Mesendoderm (in vitro differentiated cells): ENCODE measurements around the gene FAM3D.
"Not testable (repeated sequence)": the region's sequence is repeated elsewhere in the genome, so short reads cannot be mapped to it uniquely, and the experiment has no call there.

ENCODE experiments used
- DNase-seq: peaks from one replicate; pipeline ENCODE4 v3.0.0; 2013
- H2AK5ac ChIP-seq: 2 replicates; pipeline ENCODE4 v1.6.1; 2013; ENCODE audit warnings: low read length, inconsistent platforms
- H2BK120ac ChIP-seq: 2 replicates; pipeline ENCODE4 v1.6.1; 2013; ENCODE audit warnings: low read depth, mild to moderate bottlenecking, low read length, moderate library complexity, mixed read lengths
- H2BK15ac ChIP-seq: replicated peaks from 2 replicates; pipeline ENCODE4 v1.6.1; 2013; ENCODE audit warnings: low read depth, mild to moderate bottlenecking, moderate library complexity
- H2BK5ac ChIP-seq: 2 replicates; pipeline ENCODE4 v1.6.1; 2013; ENCODE audit warnings: low read length, inconsistent platforms
- H3K18ac ChIP-seq: 2 replicates; pipeline ENCODE4 v1.6.1; 2013; ENCODE audit warnings: mild to moderate bottlenecking, low read length, mixed read lengths
- H3K23ac ChIP-seq: one replicate; pipeline ENCODE4 v1.6.1; 2013; ENCODE audit warnings: low read length
- H3K27ac ChIP-seq: 2 replicates; pipeline ENCODE4 v1.5.1; 2013; ENCODE audit warnings: low read depth, mild to moderate bottlenecking, inconsistent platforms, low read length, moderate library complexity
- H3K27me3 ChIP-seq: 2 replicates; pipeline ENCODE4 v1.6.1; 2013; ENCODE audit warnings: low read length, control low read depth, mild to moderate bottlenecking, inconsistent platforms; ENCODE audit not compliant: insufficient read depth, poor library complexity
- H3K36me3 ChIP-seq: 2 replicates; pipeline ENCODE4 v1.6.1; 2013; ENCODE audit warnings: low read length, inconsistent platforms; ENCODE audit not compliant: control insufficient read depth, insufficient read depth
- H3K4ac ChIP-seq: one replicate; pipeline ENCODE4 v1.6.1; 2013; ENCODE audit warnings: low read depth, mild to moderate bottlenecking, low read length, moderate library complexity
- H3K4me1 ChIP-seq: 2 replicates; pipeline ENCODE4 v1.6.1; 2013; ENCODE audit warnings: low read depth, low read length, inconsistent platforms; ENCODE audit not compliant: control insufficient read depth
- H3K4me2 ChIP-seq: 2 replicates; pipeline ENCODE4 v1.6.1; 2013; ENCODE audit warnings: low read length
- H3K4me3 ChIP-seq: 2 replicates; pipeline ENCODE4 v1.5.1; 2013; ENCODE audit warnings: mild to moderate bottlenecking, low read length
- H3K56ac ChIP-seq: one replicate; pipeline ENCODE4 v1.6.1; 2013; ENCODE audit warnings: low read length
- H3K79me1 ChIP-seq: 2 replicates; pipeline ENCODE4 v1.6.1; 2013; ENCODE audit warnings: low read length, inconsistent platforms
- H3K79me2 ChIP-seq: 2 replicates; pipeline ENCODE4 v1.6.1; 2013; ENCODE audit warnings: mild to moderate bottlenecking, low read length; ENCODE audit not compliant: control insufficient read depth, insufficient read depth
- H3K9ac ChIP-seq: 2 replicates; pipeline ENCODE4 v1.6.1; 2013; ENCODE audit warnings: low read length, inconsistent platforms
- H4K5ac ChIP-seq: one replicate; pipeline ENCODE4 v1.6.1; 2013; ENCODE audit warnings: low read length
- H4K8ac ChIP-seq: one replicate; pipeline ENCODE4 v1.6.1; 2013; ENCODE audit warnings: low read depth, mild to moderate bottlenecking, control low read depth, low read length, moderate library complexity
- WGBS: extraction: QIAGEN DNeasy Blood & Tissue Kit; methylation state at CpG from one replicate; pipeline ENCODE4 v1.1.7; 2013; ENCODE audit warnings: low lambda C conversion rate, missing lambda C conversion rate; ENCODE audit not compliant: insufficient coverage; ENCODE audit errors: extremely low coverage; 5-methylcytosine and 5-hydroxymethylcytosine counted together

FAM3D gene

DNA sequence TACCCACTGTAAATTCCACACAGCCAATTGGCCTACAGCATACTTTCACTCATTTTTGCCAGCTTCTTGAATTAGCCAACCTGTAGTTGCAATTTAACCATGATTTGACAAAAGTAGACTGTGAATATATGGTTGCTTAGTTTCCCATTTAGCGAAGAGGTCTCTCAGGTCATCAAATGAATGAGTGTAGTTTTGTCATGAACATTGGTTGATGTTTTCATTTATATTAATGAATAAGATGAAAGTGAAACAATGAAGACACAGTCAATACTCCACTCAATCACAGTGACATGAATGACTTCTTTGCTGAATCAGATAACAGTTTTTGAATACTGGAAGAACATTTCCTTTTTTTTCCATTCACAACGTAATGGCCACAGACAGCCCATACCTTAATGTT lies 15.3 kb upstream of the FAM3D start:
- Histone ChIP-seq H3K79me1 (no peaks in the 10 kb centered on the region), H2BK120ac (no peak overlapping the region), H3K36me3 (no peaks in the 10 kb centered on the region), H2BK15ac (no peak overlapping the region), H3K27ac (no peak overlapping the region), H2BK5ac (no peak overlapping the region), H3K56ac (no peak overlapping the region), H3K4me2 (no peak overlapping the region), H2AK5ac (no peak overlapping the region), H3K4me1 (no peaks in the 10 kb centered on the region), H3K18ac (no peak overlapping the region), H4K8ac (no peak overlapping the region), H3K79me2 (no peaks in the 10 kb centered on the region), H4K5ac (no peak overlapping the region), H3K4me3 (no peak overlapping the region), H3K9ac (no peak overlapping the region), H3K27me3 (no peaks in the 10 kb centered on the region), H3K4ac (no peak overlapping the region), H3K23ac (no peak overlapping the region)
- WGBS: no CpG with 5 or more reads among the region's 2 CpGs
- DNase-seq: no peak

DNA sequence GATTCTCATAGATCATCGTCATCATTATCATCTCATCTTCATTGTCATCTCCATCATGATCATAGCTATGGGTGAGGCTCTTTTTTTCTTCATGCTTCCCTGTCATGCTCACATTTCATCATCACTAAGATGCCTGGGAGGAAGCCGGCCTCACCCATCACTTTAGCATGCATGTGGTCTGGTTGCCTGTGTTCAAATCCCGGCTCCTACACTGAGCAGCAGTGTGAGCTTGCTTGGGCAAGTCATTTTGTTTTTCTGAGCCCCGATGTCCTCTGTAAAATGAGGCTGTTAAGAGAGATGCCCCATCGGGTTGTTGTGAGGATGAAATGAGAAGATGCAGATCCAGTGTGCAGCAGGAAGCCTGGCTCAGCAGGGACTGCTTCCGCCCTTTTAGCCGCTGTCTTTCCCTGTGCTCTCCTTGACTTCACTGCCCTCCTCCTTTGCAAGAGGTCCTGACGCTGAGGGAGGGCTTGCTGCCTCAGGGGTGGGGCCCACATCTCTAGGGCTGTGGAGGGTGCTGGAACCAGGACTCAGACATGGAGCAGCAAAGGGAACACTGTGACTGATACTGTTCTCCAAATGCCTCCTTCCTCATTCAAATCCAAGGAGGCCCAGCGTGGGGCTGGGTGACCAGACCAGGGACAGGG lies 14.4 kb upstream of the FAM3D start:
- no peak for DNase-seq
- H3K79me1 ChIP-seq: no peaks in the 10 kb centered on the region
- H3K56ac ChIP-seq: no peak overlapping the region
- H2BK120ac ChIP-seq: no peak overlapping the region
- H3K9ac ChIP-seq: no peak overlapping the region
- no peak overlapping the region for H4K5ac ChIP-seq
- no peak overlapping the region for H2BK5ac ChIP-seq
- H3K23ac ChIP-seq: no peak overlapping the region
- no peaks in the 10 kb centered on the region for H3K36me3 ChIP-seq
- no peak overlapping the region for H3K27ac ChIP-seq
- H3K18ac ChIP-seq: no peak overlapping the region
- no peaks in the 10 kb centered on the region for H3K4me1 ChIP-seq
- no peak overlapping the region for H4K8ac ChIP-seq
- H2BK15ac ChIP-seq: no peak overlapping the region
- H3K27me3 ChIP-seq: no peaks in the 10 kb centered on the region
- H3K79me2 ChIP-seq: no peaks in the 10 kb centered on the region
- no peak overlapping the region for H3K4ac ChIP-seq
- H2AK5ac ChIP-seq: no peak overlapping the region
- no peak overlapping the region for H3K4me2 ChIP-seq
- WGBS: no CpG with 5 or more reads among the region's 9 CpGs
- H3K4me3 ChIP-seq: no peak overlapping the region

- Histone ChIP-seq H3K4ac (no peak overlapping the region), H3K79me1 (no peaks in the 10 kb centered on the region), H2BK15ac (no peak overlapping the region), H3K9ac (no peak overlapping the region), H2BK5ac (no peak overlapping the region), H3K36me3 (no peaks in the 10 kb centered on the region), H4K5ac (no peak overlapping the region), H2AK5ac (no peak overlapping the region), H3K79me2 (no peaks in the 10 kb centered on the region), H4K8ac (no peak overlapping the region), H3K4me2 (no peak overlapping the region), H3K18ac (no peak overlapping the region), H3K56ac (no peak overlapping the region), H3K27me3 (no peaks in the 10 kb centered on the region), H3K27ac (no peak overlapping the region), H2BK120ac (no peak overlapping the region), H3K4me3 (no peak overlapping the region), H3K23ac (no peak overlapping the region), H3K4me1 (no peaks in the 10 kb centered on the region)
- no peak for DNase-seq
- no CpG with 5 or more reads among the region's 6 CpGs for WGBS
Observed at GRCh38 chr3:58679974-58680666, 13.5 kb upstream of the FAM3D start.

DNA sequence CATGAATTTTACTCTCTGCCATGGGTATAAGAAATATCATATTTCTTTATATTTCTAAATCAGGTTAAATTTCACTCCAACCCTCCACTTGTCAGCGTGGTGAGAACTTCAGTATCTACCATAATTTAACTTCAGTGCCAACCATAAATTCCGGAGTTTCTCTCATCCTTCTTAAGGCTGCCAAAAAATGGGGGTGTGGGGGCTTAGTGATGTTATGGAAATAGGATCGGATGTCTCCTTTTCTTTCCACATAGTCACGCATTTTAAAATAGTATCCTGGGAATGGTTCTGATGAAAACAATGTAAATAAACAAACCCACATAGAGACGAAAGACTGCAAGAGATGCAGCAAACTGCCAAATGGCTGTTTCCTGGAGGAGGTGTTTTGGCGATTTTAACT lies 12.9 kb upstream of the FAM3D start:
- no CpG with 5 or more reads among the region's 6 CpGs for WGBS

DNA sequence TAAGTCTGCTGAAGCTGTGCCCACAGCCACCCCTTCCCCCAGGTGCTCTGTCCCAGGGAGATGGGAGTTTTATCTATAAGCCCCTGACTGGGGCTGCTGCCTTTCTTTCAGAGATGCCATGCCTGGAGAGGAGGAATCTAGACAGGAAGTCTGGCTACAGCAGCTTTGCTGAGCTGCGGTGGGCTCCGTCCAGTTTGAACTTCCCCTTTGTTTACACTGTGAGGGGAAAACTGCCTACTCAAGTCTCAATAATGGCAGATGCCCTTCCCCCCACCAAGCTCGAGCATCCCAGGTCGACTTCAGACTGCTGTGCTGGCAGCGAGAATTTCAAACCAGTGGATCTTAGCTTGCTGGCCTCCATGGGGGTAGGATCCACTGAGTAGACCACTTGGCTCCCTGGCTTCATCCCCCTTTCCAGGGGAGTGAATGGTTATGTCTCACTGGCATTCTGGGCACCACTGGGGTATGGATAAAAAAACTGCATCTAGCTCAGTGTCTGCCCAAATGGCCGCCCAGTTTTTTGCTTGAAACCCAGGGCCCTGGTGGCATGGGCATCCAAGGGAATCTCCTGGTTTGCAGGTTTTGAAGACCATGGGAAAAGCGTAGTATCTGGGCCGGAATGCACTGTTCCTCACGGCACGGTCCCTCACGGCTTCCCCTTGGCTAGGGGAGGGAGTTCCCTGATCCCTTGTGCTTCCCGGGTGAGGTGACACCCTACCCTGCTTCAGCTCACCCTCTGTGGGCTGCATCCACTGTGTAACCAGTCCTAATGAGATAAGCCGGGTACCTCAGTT lies 11.8 kb upstream of the FAM3D start:
- H2BK15ac ChIP-seq, H3K9ac ChIP-seq, H3K4me3 ChIP-seq, H3K4me1 ChIP-seq, H4K8ac ChIP-seq, H3K4ac ChIP-seq, DNase-seq, H3K56ac ChIP-seq, H3K79me2 ChIP-seq, H2BK5ac ChIP-seq, H3K23ac ChIP-seq, H4K5ac ChIP-seq, H3K18ac ChIP-seq, H3K36me3 ChIP-seq, H2AK5ac ChIP-seq, H3K27ac ChIP-seq, H3K4me2 ChIP-seq, H3K27me3 ChIP-seq, H2BK120ac ChIP-seq, H3K79me1 ChIP-seq: not testable (repeated sequence)
- no CpG with 5 or more reads among the region's 13 CpGs for WGBS

More for the DNA sequence above, 12.9 kb upstream of the FAM3D start:
- Histone ChIP-seq H2AK5ac (no peak overlapping the region), H3K23ac (no peak overlapping the region), H3K4ac (no peak overlapping the region), H3K56ac (no peak overlapping the region), H4K8ac (no peak overlapping the region), H2BK5ac (no peak overlapping the region), H2BK120ac (no peak overlapping the region), H3K79me1 (no peaks in the 10 kb centered on the region), H3K4me2 (no peak overlapping the region), H3K4me1 (no peaks in the 10 kb centered on the region), H4K5ac (no peak overlapping the region), H3K27ac (no peak overlapping the region), H3K27me3 (no peaks in the 10 kb centered on the region), H3K79me2 (no peaks in the 10 kb centered on the region), H3K18ac (no peak overlapping the region), H3K4me3 (no peak overlapping the region), H3K36me3 (no peaks in the 10 kb centered on the region), H3K9ac (no peak overlapping the region), H2BK15ac (no peak overlapping the region)
- DNase-seq: no peak
